OCI-LY3 (cell line): ENCODE data around the gene GLB1L.

ENCODE experiments used
- EZH2phosphoT487 ChIP-seq: fragments of 200-600 bp; shearing (Covaris generic); IDR thresholded peaks from 2 replicates; pipeline ENCODE4 v1.6.1; 2018; ENCODE audit warnings: antibody characterized with exemption, mixed run types, low read depth
- TF ChIP-seq, protein P1 (sequence below): fragments of 200-600, 300-600 bp; sonication (generic); IDR thresholded peaks from 2 replicates; pipeline ENCODE4 v1.5.1; 2014; ENCODE audit warnings: antibody characterized with exemption, low read length, low read depth

DNA sequence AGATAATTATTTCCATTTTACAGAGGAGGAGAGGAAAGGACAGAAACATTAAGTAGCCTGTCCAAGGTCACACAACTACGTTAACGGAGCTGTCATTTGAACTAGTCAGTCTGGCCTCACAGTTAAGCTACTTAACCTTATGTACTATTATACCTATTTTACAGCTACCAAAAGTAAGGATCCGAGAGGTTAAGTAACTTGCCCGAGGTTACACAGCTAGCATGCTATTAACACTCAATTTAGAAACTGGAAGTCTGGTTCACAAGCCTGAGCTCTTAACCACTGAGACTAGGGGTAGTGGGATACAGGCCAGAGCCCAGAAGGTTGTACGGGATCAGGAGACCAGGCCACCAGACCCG lies 476 bp downstream of the GLB1L start:
- TF ChIP-seq, protein P1, sequence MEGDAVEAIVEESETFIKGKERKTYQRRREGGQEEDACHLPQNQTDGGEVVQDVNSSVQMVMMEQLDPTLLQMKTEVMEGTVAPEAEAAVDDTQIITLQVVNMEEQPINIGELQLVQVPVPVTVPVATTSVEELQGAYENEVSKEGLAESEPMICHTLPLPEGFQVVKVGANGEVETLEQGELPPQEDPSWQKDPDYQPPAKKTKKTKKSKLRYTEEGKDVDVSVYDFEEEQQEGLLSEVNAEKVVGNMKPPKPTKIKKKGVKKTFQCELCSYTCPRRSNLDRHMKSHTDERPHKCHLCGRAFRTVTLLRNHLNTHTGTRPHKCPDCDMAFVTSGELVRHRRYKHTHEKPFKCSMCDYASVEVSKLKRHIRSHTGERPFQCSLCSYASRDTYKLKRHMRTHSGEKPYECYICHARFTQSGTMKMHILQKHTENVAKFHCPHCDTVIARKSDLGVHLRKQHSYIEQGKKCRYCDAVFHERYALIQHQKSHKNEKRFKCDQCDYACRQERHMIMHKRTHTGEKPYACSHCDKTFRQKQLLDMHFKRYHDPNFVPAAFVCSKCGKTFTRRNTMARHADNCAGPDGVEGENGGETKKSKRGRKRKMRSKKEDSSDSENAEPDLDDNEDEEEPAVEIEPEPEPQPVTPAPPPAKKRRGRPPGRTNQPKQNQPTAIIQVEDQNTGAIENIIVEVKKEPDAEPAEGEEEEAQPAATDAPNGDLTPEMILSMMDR = no peak
- no peak for TF ChIP-seq EZH2phosphoT487
